GM11168 (cell line): ENCODE data around the gene SLC39A11.
"Not testable (repeated sequence)": the region's sequence is repeated elsewhere in the genome, so short reads cannot be mapped to it uniquely, and the experiment has no call there.

Experiments
- in situ Hi-C: fragments of 300-500 bp; cut with MboI; formaldehyde crosslinking; loops from one replicate; pipeline ENCODE4 v1.12.0; 2022; ENCODE audit warnings: low sequenced_read_pairs; ENCODE audit not compliant: unreplicated experiment

SLC39A11 gene

GRCh38 chr17:72713701-72714100, 378.8 kb downstream of the SLC39A11 start:
- in situ Hi-C loops, result no loop called here

GRCh38 chr17:72711521-72712310, 380.8 kb downstream of the SLC39A11 start:
- in situ Hi-C loops, result no loop called here

GRCh38 chr17:72710834-72711233, 381.7 kb downstream of the SLC39A11 start:
- in situ Hi-C loops, result no loop called here

GRCh38 chr17:72710202-72710601, 382.3 kb downstream of the SLC39A11 start:
- in situ Hi-C loops, result no loop called here

GRCh38 chr17:72708682-72709081, 383.8 kb downstream of the SLC39A11 start:
- in situ Hi-C loops, result not testable (repeated sequence)

- in situ Hi-C loops, result no loop called here
Observed at GRCh38 chr17:72707881-72708280, 384.6 kb downstream of the SLC39A11 start.

- in situ Hi-C loops, result no loop called here
Observed at GRCh38 chr17:72706396-72706981, 386.0 kb downstream of the SLC39A11 start.

- in situ Hi-C loops, result no loop called here
Observed at GRCh38 chr17:72705905-72706395, 386.5 kb downstream of the SLC39A11 start.

- in situ Hi-C loops, result no loop called here
Observed at GRCh38 chr17:72702998-72703397, 389.5 kb downstream of the SLC39A11 start.

GRCh38 chr17:72702136-72702735, 390.3 kb downstream of the SLC39A11 start:
- in situ Hi-C loops, result no loop called here

- in situ Hi-C loops, result no loop called here
Observed at GRCh38 chr17:72700226-72700625, 392.3 kb downstream of the SLC39A11 start.

GRCh38 chr17:72699545-72699944, 392.9 kb downstream of the SLC39A11 start:
- in situ Hi-C loops, result no loop called here

- in situ Hi-C loops, result no loop called here
Observed at GRCh38 chr17:72697602-72698146, 394.8 kb downstream of the SLC39A11 start.

GRCh38 chr17:72696721-72697120, 395.8 kb downstream of the SLC39A11 start:
- in situ Hi-C loops, result no loop called here

GRCh38 chr17:72696156-72696555, 396.3 kb downstream of the SLC39A11 start:
- in situ Hi-C loops, result no loop called here

- in situ Hi-C loops, result no loop called here
Observed at GRCh38 chr17:72693956-72694355, 398.5 kb downstream of the SLC39A11 start.

- in situ Hi-C loops, result no loop called here
Observed at GRCh38 chr17:72693151-72693878, 399.2 kb downstream of the SLC39A11 start.

GRCh38 chr17:72692676-72693075, 399.8 kb downstream of the SLC39A11 start:
- in situ Hi-C loops, result no loop called here

GRCh38 chr17:72691586-72691985, 400.9 kb downstream of the SLC39A11 start:
- in situ Hi-C loops, result no loop called here

GRCh38 chr17:72691017-72691416, 401.5 kb downstream of the SLC39A11 start:
- in situ Hi-C loops, result no loop called here
